GM19193 (cell line): Measurements from ENCODE around the gene ARL8A.

ENCODE experiments used
- POLR2A ChIP-seq: IDR thresholded peaks from 4 replicates; pipeline ENCODE4 v1.6.1; 2011; ENCODE audit not compliant: insufficient read depth, insufficient read length; ENCODE audit errors: extremely low read depth

Gene ARL8A

DNA sequence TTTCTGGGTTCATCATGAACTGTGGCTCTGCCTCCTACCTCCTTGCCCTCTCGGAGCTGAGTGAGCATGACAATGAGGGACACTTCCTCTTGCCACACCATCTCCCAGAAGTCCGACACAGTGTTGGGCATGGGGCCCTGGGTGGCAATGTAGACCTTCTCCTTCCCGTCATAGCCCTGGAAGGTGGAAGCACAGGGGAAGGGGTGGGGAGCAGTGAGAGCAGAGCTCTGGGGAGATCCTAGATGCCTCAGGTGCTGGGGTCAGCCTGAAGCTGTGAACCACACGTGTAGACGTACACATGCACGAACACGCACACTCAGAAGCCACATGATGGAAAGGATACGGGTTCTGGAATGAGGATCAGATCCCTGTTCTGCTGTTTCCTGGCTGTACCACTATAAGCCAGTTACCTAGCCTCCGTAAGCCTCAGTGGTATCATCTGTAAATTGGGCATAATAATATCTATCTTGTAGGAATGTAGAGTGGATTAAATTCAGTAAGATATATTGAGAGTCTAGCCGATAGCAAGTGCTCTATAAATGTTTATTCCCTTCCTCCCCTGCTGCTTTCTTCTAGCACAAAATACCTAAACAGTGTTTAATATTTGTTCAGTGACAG lies 9.7 kb upstream of the ARL8A start:
- TF ChIP-seq POLR2A = no peak

GRCh38 chr1:202153284-202153683 lies 8.7 kb upstream of the ARL8A start:
- no peak for TF ChIP-seq POLR2A

- no peak for TF ChIP-seq POLR2A
Measured at GRCh38 chr1:202152399-202152798, 7.9 kb upstream of the ARL8A start.

GRCh38 chr1:202151045-202151444 lies 6.5 kb upstream of the ARL8A start:
- no peak for TF ChIP-seq POLR2A

GRCh38 chr1:202150602-202151001 lies 6.1 kb upstream of the ARL8A start:
- no peak for TF ChIP-seq POLR2A

- TF ChIP-seq POLR2A = no peak
Measured at GRCh38 chr1:202150187-202150586, 5.7 kb upstream of the ARL8A start.

DNA sequence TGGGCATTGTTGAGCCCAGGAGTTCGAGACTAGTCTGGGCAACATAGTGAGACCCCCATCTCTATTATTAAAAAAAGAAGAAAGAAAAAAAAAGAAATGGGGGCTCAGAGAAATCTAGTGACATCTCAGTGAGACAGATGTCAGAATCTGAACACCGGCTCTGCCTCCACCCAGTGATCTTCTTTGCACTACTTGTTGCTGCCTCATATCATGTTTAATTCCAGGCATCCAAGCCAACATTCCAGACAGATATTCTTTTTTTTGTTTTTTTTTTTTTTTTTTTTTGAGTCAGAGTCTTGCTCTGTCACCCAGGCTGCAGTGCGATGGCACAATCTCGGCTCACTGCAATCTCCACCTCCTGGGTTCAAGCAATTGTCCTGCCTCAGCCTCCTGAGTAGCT lies 5.0 kb upstream of the ARL8A start:
- no peak for TF ChIP-seq POLR2A

GRCh38 chr1:202148391-202148790 lies 3.9 kb upstream of the ARL8A start:
- no peak for TF ChIP-seq POLR2A

GRCh38 chr1:202146993-202147392 lies 2.5 kb upstream of the ARL8A start:
- no peak for TF ChIP-seq POLR2A

DNA sequence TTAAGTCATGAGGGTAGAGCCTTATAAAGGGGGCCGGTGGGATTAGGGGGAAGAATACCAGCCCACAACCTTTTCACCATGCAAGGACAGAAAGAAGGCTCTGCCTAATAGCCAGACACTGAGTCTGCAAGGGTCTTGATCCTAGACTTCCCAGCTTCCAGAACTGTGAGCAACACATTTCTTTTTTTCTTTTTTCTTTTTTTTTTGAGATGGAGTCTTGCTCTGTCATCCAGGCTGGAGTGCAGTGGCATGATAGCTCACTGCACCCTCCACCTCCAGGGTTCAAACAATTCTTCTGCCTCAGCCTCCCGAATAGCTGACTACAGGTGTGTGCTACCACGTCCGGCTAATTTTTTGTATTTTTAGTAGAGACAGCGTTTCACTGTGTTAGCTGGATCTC lies 1.7 kb upstream of the ARL8A start:
- no peak for TF ChIP-seq POLR2A

- no peak for TF ChIP-seq POLR2A
Measured at GRCh38 chr1:202145068-202145743, 669 bp upstream of the ARL8A start.

GRCh38 chr1:202143768-202144401 lies 652 bp downstream of the ARL8A start:
- peak; percentile 33 for TF ChIP-seq POLR2A

DNA sequence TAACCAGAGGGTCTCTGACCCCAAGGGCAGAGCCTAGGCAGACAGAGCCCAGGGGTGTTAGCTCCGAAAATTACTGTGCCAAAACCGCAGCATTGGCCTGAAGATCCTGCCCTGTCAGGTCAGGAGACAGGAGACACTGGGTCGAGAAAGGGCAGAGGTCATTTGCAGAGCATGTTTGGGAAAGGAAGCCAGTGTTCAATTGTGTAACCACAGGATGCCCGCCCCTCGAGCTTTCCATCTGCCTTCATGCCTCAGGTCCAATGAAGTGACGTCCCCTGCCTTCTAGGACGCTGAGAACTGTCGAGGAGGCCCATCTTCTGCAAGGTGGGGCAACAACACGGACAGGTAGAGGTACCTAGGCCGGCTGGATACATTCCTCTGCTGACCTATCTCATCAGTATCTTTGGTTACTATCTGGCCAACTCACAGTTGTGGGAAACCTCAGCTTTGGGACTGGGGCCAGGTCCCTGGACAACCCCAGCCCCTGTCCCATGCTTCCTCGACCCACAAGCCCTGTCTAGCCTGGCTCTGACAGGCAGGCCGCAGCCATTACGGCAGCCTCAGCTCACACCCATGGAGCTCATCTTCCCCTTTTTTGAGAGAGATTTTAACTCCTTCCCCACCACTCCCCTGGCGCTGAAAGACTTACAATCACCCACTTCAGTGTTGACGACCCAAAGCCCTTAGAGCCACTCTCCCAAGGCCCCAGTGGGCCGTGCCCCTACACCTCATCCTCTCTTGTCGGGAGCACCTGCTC lies 1.3 kb downstream of the ARL8A start:
- no peak for TF ChIP-seq POLR2A

GRCh38 chr1:202140833-202141232 lies 3.7 kb downstream of the ARL8A start:
- no peak for TF ChIP-seq POLR2A

GRCh38 chr1:202135221-202135721 lies 9.3 kb downstream of the ARL8A start:
- TF ChIP-seq POLR2A = no peak
